Stimulated activated CD4-positive, alpha-beta T cell treated with anti-CD3 and anti-CD28 coated beads, Interleukin-15, amount 100 ng/mL, for 1 hour (primary cell): ENCODE results near the gene SLC17A5.
"Not testable (repeated sequence)": the region's sequence is repeated elsewhere in the genome, so short reads cannot be mapped to it uniquely, and the experiment has no call there.

Source experiments
- DNase-seq, 2 donors: peaks; one replicate each; pipeline ENCODE4 v3.0.0-alpha.2; 2020; ENCODE audit warnings: low read depth in 1 of 2, low spot score in 1 of 2

SLC17A5 gene

GRCh38 chr6:73566954-73567591, 86.7 kb downstream of the SLC17A5 start:
- no peak for DNase-seq

- not testable (repeated sequence) for DNase-seq
Measured at GRCh38 chr6:73566486-73566871, 87.3 kb downstream of the SLC17A5 start.

- no peak for DNase-seq
Measured at GRCh38 chr6:73565767-73566485, 87.9 kb downstream of the SLC17A5 start.

GRCh38 chr6:73564578-73565345, 89.0 kb downstream of the SLC17A5 start:
- no peak for DNase-seq

- no peak for DNase-seq
Measured at GRCh38 chr6:73562558-73562957, 91.2 kb downstream of the SLC17A5 start.

DNA sequence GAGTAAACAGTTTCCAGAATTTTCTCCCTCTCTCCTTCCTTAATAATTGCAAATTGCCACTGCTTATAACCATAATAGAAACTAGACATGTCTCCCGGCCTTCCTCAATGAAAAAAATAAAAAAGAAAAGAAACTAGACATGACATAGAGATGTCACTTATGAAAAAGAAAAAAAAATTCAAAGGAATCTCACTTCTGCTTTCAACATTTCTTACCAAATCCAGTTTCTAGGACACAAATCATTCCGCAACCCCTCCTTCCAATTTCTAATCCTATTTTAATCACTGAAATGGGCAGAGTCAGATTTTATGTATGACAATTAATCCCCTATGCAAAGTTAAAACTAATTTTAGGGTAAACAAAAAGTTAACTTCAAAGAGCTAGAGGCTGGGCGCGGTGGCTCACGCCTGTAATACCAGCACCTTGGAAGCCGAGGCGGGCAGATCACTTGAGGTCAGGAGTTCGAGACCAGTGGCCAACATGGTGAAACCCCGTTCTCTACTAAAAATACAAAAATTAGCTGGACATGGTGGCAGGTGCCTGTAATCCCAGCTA, 92.9 kb downstream of the SLC17A5 start:
- DNase-seq, result no peak

GRCh38 chr6:73560182-73560732, 93.5 kb downstream of the SLC17A5 start:
- DNase-seq, result no peak

- not testable (repeated sequence) for DNase-seq
Measured at GRCh38 chr6:73559399-73559794, 94.4 kb downstream of the SLC17A5 start.

DNA sequence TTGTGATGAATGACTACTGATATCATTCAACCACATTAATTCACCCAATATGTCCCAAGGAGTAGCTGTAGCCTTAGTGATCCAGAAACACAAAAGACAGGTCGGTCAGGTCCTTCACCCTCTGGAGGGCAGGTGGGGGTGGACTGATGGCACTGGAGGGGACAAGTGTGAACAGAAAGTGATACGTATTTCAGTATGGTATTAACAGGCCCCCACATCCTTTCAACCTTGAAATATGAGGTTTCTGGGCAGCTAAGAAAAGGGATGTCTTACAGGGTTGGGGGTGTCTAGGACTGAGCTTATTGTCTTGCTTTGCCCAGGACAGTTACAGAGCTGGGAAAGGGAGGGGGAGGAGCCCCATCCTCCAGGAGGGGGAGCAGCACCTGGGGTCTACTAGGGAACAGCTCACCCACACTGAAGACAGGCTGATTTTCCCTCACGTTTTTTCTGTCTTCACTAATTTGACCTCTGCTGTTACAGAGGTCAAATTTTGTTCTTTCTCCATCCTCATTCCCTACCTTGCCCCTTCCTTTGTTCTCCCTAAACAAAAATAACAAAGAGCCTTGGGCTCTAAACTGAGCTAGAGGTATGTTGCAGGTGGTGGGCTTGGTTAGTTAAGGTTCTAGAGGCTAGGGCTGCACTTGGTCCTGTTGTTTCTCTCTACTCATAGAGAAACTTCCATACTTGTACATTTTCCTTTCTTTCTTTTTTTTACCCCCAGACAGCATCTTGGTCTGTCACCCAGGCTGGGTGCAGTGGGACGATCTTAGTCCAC, 95.0 kb downstream of the SLC17A5 start:
- DNase-seq, result no peak

- DNase-seq, result no peak
Measured at GRCh38 chr6:73556836-73557235, 97.0 kb downstream of the SLC17A5 start.

DNA sequence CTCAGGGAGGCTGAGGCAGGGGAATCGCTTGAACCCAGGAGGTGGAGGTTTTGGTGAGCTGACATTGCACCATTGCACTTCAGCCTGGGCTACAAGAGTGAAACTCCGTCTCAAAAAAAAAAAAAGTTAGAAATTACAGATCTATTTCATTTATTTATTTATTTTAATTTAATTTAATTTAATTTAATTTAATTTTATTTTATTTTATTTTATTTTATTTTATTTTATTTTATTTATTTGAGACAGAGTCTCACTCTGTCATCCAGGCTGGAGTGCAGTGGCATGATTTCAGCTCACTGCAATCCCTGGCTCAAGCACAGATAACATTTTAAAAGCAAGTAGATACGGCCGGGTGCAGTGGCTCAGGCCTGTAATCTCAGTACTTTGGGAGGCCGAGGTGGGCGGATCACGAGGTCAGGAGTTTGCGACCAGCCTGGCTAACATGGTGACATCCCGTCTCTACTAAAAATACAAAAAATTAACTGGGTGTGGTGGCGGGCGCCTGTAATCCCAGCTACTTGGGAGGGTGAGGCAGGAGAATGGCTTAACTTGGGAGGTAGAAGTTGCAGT, 98.3 kb downstream of the SLC17A5 start:
- DNase-seq, result not testable (repeated sequence)

GRCh38 chr6:73551115-73551514, 102.7 kb downstream of the SLC17A5 start:
- not testable (repeated sequence) for DNase-seq

- DNase-seq, result no peak
Measured at GRCh38 chr6:73548458-73549446, 105.0 kb downstream of the SLC17A5 start.

DNA sequence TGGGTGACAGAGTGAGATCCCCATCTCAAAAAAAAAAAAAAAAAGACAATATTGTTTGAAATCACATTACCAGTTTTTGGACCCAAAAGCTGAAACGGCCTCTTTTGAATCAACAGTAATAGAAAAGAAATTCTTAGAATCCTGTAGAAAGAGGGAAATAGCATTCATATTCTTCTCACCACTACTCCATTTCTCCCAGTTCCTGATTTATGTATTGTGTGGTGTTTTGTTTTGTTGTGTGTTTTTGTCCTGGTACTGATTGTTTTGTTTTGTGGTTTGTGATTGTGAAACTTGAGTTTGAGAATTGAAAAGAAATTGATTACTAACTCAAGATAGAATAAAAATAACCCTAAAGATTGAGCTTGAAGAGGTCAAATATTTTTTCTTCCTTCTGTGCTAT, 106.8 kb downstream of the SLC17A5 start:
- no peak for DNase-seq
